ENCODE data around the gene TRANK1.

TRANK1 gene

GRCh38 chr3:36833160-36833814, 111.6 kb downstream of the TRANK1 start:
- no peak for DNase-seq

- no peak for DNase-seq
Observed at GRCh38 chr3:36832406-36832805, 112.4 kb downstream of the TRANK1 start.

GRCh38 chr3:36827133-36827532, 117.7 kb downstream of the TRANK1 start:
- no peak for DNase-seq

GRCh38 chr3:36826240-36826639, 118.6 kb downstream of the TRANK1 start:
- DNase-seq, result no peak

DNA sequence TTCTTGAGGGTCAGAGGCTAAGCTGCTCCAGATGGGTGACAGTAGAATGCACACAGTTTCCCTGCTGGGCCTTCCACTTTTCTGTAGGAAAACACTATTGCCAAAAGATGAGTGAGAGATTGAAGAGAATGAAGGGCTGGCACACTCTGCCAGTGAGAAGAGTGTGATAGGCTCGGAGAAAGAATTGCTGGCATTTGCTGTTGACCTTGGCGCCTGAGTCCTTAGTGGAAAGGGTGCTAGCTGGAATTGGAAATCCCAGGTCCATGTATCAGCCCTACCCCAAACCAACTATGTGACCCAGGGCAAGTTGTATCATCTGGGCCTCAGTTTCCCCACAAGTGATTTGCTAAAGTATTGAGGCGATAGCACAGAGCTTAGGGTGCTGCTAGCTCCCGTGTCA, 120.4 kb downstream of the TRANK1 start:
- DNase-seq, result no peak

DNA sequence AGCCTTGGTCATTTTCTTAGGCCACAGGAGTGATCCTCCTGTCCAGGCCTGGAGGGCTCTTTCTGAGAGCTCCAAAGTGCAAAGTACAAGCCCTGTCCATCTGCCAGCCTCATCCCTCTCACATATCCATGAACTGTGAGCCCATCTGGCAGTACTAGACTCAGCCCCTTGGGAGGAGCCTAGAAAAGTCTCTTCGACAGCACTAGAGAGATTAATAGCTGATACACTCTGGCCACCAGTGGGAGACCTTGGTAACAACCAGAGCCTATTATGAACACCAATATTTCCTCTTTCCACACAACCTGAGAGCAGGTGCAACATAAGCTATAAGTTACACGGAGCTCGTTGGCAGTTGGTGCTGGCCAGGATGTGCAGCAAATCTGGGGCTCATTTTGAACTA, 121.0 kb downstream of the TRANK1 start:
- DNase-seq, result no peak

DNA sequence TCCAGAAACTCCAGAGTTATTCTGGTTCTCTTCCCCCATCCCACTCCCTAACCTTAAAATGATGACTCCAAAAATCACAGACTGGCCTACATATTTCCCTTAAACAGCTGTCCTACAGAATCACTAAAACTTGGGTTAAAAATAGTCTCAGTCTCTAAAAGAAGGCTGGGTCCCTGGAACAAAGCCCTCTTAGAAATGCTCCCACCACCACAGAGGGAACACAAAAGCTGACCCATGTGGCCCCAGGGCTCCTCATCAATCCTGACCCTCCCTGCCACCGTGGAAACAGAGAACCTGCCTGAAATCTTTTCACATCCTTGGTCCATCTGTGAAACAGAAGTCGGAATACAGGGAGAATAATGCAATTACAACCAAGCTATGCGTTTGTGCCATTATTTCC, 124.8 kb downstream of the TRANK1 start:
- DNase-seq, result no peak

GRCh38 chr3:36817806-36818533, 126.9 kb downstream of the TRANK1 start:
- no peak for DNase-seq

DNA sequence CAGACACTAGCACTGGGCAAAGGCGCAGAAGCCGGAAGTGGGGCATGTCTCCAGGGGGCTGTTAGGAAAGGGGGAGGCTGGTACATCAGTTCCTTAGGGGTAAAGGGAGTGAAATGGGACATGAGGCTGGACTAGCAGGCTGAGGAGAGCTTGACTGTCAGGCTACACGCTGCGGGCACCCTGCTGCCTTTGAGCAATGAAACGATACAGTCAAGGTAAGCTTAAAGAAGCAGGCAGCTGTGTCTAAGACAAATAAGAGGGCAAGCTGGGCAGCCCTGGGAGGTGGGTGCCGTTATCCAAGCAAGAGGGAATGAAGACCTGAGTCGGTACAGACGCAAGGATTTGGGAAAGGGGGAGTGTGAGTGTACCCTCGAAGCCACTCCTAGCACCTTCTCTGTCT, 129.5 kb downstream of the TRANK1 start:
- no peak for DNase-seq

GRCh38 chr3:36814776-36815175, 130.1 kb downstream of the TRANK1 start:
- no peak for DNase-seq

GRCh38 chr3:36814066-36814717, 130.7 kb downstream of the TRANK1 start:
- no peak for DNase-seq

- no peak for DNase-seq
Observed at GRCh38 chr3:36813305-36813704, 131.5 kb downstream of the TRANK1 start.

DNA sequence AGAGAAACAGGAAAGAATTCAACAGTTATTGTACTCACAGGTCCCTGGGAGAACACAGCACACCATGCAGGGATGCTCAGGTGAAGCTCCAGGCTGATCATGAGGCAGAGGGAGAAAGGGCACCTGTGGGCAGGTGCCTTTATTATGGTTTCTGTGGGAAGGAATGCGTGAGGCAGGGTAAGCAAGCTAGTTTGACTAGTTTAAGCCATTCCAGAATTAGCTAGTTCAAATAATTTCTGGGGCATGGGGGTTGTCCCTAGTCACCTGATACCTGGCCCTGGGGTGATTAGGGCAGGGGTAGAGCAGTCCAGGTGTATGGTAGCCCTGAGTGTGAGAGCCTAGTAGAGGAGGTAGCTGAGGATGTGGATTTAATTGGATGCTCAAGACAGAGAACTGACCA, 132.6 kb downstream of the TRANK1 start:
- no peak for DNase-seq

DNA sequence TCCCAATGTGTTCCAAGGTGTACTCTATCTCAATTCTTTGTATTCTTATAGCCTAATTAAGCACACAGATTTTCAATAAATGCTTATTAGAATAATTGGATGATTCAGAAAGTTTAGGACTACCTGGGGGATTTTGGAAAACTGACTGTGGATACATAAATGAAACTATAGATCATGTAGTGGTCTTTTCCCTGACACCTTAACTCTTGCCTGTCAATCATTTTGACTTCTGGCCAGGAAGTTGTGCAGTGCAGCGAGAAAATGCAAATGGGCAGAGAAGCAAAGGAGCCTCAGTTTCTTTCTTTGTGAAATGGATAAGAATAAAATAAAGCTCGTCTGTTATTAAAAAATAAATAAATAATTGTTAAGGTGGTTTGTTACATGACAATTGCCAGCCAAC, 133.1 kb downstream of the TRANK1 start:
- DNase-seq, result no peak

DNA sequence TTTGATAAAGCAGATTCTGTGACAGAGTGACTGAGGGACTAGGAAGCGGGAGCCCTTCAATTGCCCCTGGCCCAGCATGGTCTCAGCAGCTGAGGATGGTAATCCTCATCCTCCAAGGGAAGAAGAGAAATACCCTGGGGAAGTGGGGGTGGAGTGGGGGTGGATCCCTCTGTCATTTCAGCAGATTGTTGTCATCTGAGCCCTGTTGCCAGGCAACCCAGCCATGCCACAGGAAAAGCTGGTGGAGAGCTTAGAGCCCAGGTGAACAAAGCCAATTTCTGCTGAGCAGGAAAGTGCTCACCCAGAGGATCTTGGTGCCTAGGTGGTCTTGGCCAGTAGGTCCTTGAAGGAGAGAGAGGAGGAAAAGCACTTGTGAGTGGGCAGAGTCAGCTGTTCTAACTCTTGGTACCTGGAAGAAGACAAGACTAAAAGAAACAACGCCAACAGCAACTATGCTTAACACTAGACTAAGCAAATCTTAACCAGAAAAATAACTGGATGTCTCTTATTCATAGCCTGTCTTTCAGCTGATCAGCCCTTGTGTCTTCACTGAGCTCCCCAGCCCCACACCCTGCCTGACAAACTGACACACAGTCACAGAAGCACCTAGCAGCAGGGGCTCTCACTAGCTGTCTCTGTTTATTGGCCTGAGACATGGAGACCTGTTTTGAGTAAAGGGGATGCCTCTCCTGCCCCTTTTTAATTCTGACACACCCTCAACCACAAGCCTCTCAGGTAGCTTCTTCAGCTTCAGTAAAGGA, 140.4 kb downstream of the TRANK1 start:
- peak; percentile 32 for DNase-seq

DNA sequence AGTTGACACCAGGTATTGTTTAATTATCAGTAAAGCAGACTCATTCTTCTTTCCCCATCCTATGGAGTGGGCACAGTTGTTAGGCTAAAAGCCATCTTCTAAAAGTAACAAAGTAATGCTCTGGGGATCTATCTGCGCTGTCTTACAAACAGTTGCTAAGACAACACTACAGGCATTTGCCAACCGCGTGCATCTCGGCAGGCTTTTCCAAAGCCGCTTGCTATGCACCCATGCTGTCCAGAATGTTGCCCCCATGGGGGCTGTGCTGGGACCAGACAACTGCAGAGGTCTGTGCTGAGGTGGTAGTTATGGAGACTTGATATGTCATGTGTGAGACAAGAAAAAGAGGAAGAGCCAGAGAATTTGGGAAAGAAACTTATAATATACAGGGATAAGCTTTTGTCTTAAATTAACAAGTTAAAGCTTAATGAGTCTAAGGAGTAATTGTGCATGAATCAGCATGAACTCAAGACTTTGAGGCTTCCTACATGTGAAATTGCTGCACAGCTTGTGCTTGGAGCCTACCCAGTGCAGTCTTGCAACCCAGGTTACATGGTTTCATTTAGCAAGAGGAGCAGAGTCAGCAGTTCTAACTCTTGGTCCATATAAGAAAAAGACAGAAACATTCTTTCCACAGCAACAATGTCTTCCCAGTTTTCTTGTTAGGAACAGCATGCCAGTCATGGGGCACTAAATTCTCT, 141.6 kb downstream of the TRANK1 start:
- DNase-seq, result no peak

DNA sequence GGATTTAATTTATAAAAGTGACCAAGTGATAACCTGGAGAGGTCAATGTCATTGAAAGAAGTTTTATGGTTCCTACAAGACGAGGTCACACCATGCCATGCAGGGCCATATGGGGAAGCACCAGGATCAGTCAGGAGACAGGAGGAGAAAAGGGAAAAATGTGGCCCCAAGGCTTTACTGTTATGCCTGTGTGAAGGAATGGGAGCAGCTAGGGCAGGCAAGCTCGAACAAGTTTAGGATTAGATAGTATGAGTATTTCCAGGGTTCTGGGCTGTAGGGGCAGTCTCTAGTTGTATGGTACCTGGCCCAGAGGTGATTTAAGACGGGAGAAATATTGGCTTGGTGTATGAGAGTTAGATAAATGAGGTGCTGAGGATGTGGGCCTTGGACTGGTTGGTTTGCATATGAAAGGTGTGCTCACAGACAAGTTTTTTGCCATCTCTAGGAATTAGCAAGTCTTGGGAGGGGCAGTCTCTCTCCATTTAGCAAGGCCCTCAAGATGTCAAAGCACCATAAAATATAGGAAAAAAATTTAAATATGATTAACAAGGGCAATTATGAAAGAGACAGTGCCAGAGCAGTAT, 144.2 kb downstream of the TRANK1 start:
- DNase-seq, result no peak

DNA sequence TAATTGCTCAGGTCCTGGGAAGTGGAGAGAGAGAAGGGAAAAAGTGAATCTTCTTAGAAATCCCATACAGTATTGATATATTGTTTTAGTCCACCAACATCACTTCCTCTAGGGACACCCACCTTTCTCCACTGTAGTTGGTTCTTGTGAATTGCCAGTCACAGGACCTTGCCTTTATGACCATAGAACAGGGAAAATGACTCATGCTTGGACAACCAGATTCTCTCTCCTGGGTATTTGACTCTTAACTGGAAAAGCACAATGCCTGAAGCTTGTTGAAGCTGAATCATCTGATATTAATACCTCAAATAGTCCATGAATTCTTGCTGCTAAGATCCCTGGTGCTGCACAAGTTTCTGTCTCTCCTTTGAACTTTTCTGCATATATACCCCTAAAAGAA, 148.0 kb downstream of the TRANK1 start:
- no peak for DNase-seq

- no peak for DNase-seq
Observed at GRCh38 chr3:36796161-36796560, 148.7 kb downstream of the TRANK1 start.

- DNase-seq, result no peak
Observed at GRCh38 chr3:36795622-36796021, 149.2 kb downstream of the TRANK1 start.

- DNase-seq, result no peak
Observed at GRCh38 chr3:36792342-36792741, 152.5 kb downstream of the TRANK1 start.

GRCh38 chr3:36790765-36791164, 154.1 kb downstream of the TRANK1 start:
- DNase-seq, result no peak

Measured in NCI-H510A (cell line).